ENCODE measurements around the gene UBL5.
A peak's percentile ranks its signal among the peaks of the same experiment; 100 is the strongest.
"Not testable (repeated sequence)": the region's sequence is repeated elsewhere in the genome, so short reads cannot be mapped to it uniquely, and the experiment has no call there.

The UBL5 gene

GRCh38 chr19:9811139-9811538 is 16.6 kb upstream of the UBL5 start:
- DNase-seq (ENCODE audit: low spot score), result no peak

- no peak for DNase-seq (ENCODE audit: low spot score)
Measured at GRCh38 chr19:9818175-9818733, 9.5 kb upstream of the UBL5 start.

GRCh38 chr19:9818734-9819595 is 8.8 kb upstream of the UBL5 start, which contains the start of gene FBXL12:
FBXL12 (minus strand) TSS chr19:9819079; CDS start chr19:9818813, 266 bp downstream.
- DNase-seq (ENCODE audit: low spot score), result peak; percentile 99

GRCh38 chr19:9819596-9819909 is 8.2 kb upstream of the UBL5 start:
- DNase-seq (ENCODE audit: low spot score), result no peak

- not testable (repeated sequence) for DNase-seq (ENCODE audit: low spot score)
Measured at GRCh38 chr19:9820034-9820433, 7.7 kb upstream of the UBL5 start.

- no peak for DNase-seq (ENCODE audit: low spot score)
Measured at GRCh38 chr19:9823816-9824215, 3.9 kb upstream of the UBL5 start.

GRCh38 chr19:9828551-9829063 is 889 bp downstream of the UBL5 start:
- no peak for DNase-seq (ENCODE audit: low spot score)

- no peak for DNase-seq (ENCODE audit: low spot score)
Measured at GRCh38 chr19:9834307-9834725, 6.6 kb downstream of the UBL5 start.

GRCh38 chr19:9834726-9835506 is 7.2 kb downstream of the UBL5 start, which contains the start of gene PIN1:
PIN1 (plus strand) TSS chr19:9835318; CDS start chr19:9835345, 27 bp downstream.
- DNase-seq (ENCODE audit: low spot score), result peak; percentile 99

- DNase-seq (ENCODE audit: low spot score), result no peak
Measured at GRCh38 chr19:9835507-9835949, 7.8 kb downstream of the UBL5 start.

GRCh38 chr19:9836021-9836420 is 8.3 kb downstream of the UBL5 start:
- peak; percentile 38 for DNase-seq (ENCODE audit: low spot score)

GRCh38 chr19:9838324-9838723 is 10.6 kb downstream of the UBL5 start:
- no peak for DNase-seq (ENCODE audit: low spot score)

GRCh38 chr19:9839415-9839814 is 11.7 kb downstream of the UBL5 start:
- DNase-seq (ENCODE audit: low spot score), result no peak

- DNase-seq (ENCODE audit: low spot score), result no peak
Measured at GRCh38 chr19:9842834-9843625, 15.3 kb downstream of the UBL5 start.

GRCh38 chr19:9843626-9844273 is 16.0 kb downstream of the UBL5 start:
- not testable (repeated sequence) for DNase-seq (ENCODE audit: low spot score)

- peak; percentile 48 for DNase-seq (ENCODE audit: low spot score)
Measured at GRCh38 chr19:9847087-9847671, 19.5 kb downstream of the UBL5 start.

GRCh38 chr19:9848060-9848459 is 20.3 kb downstream of the UBL5 start:
- peak; percentile 22 for DNase-seq (ENCODE audit: low spot score)

GRCh38 chr19:9848762-9849161 is 21.0 kb downstream of the UBL5 start:
- no peak for DNase-seq (ENCODE audit: low spot score)

- no peak for DNase-seq (ENCODE audit: low spot score)
Measured at GRCh38 chr19:9849791-9850190, 22.1 kb downstream of the UBL5 start.

- no peak for DNase-seq (ENCODE audit: low spot score)
Measured at GRCh38 chr19:9850235-9850959, 22.7 kb downstream of the UBL5 start.
